Upper lobe of left lung (tissue), 4 donors: Measurements from ENCODE around the gene APBB2.

ENCODE experiments used
- POLR2A ChIP-seq, 4 donors: fragments of 450-650 bp; IDR thresholded peaks; one replicate each; pipeline ENCODE4 v1.5.1; 2016 to 2017; ENCODE audit warnings: antibody characterized with exemption in 4 of 4, mild to moderate bottlenecking in 2 of 4
- POLR2AphosphoS5 ChIP-seq, 2 donors: sonication (generic); formaldehyde crosslinking; IDR thresholded peaks; one replicate each; pipeline ENCODE4 v1.5.1; 2017; ENCODE audit warnings: antibody characterized with exemption in 2 of 2
- TF ChIP-seq, protein P1 (sequence below), 6 experiments: fragments of 450-650 bp in 4 of 6; fragments of 200-600 bp in 2 of 6; sonication (generic) in 2 of 6; IDR thresholded peaks; one replicate each; pipeline ENCODE4 v1.5.1; 2016 to 2019; ENCODE audit warnings: antibody characterized with exemption in 6 of 6

GRCh38 chr4:40897557-40898203 lies 316.7 kb downstream of the APBB2 start:
- TF ChIP-seq, protein P1, sequence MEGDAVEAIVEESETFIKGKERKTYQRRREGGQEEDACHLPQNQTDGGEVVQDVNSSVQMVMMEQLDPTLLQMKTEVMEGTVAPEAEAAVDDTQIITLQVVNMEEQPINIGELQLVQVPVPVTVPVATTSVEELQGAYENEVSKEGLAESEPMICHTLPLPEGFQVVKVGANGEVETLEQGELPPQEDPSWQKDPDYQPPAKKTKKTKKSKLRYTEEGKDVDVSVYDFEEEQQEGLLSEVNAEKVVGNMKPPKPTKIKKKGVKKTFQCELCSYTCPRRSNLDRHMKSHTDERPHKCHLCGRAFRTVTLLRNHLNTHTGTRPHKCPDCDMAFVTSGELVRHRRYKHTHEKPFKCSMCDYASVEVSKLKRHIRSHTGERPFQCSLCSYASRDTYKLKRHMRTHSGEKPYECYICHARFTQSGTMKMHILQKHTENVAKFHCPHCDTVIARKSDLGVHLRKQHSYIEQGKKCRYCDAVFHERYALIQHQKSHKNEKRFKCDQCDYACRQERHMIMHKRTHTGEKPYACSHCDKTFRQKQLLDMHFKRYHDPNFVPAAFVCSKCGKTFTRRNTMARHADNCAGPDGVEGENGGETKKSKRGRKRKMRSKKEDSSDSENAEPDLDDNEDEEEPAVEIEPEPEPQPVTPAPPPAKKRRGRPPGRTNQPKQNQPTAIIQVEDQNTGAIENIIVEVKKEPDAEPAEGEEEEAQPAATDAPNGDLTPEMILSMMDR (IDR thresholded peaks at IDR 0.05) = peak; percentile 66 to 77 (median 70)
- TF ChIP-seq POLR2AphosphoS5 (IDR thresholded peaks at IDR 0.05) = no peak
- TF ChIP-seq POLR2A (IDR thresholded peaks at IDR 0.05) = no peak
